H9 (cell line): ENCODE measurements around the gene DEAF1. TPM values are rescaled to one million over a fixed set of nuclear protein-coding genes. Genes with fewer than 3 reads are reported as not detected.

Source experiments
- DNase-seq: peaks from one replicate; pipeline ENCODE4 v3.0.0-alpha.2; 2017
- H2AFZ ChIP-seq: one replicate; pipeline ENCODE4 v1.6.1; 2013; ENCODE audit warnings: mild to moderate bottlenecking, low read length, control low read depth, moderate library complexity
- H2AK5ac ChIP-seq: 2 replicates; pipeline ENCODE4 v1.6.1; 2013; ENCODE audit warnings: low read length, control low read depth, mixed read lengths; ENCODE audit not compliant: insufficient read length
- H2BK120ac ChIP-seq: one replicate; pipeline ENCODE4 v1.6.1; 2013; ENCODE audit warnings: low read depth, mild to moderate bottlenecking, low read length, control low read depth, inconsistent platforms; ENCODE audit not compliant: poor library complexity, severe bottlenecking
- H2BK12ac ChIP-seq: 2 replicates; pipeline ENCODE4 v1.6.1; 2013; ENCODE audit warnings: low read length, control low read depth, mixed read lengths, low read depth; ENCODE audit not compliant: insufficient read length
- H2BK15ac ChIP-seq: 2 replicates; pipeline ENCODE4 v1.6.1; 2013; ENCODE audit warnings: low read depth, low read length, control low read depth
- H2BK20ac ChIP-seq: one replicate; pipeline ENCODE4 v1.6.1; 2013; ENCODE audit warnings: low read depth, mild to moderate bottlenecking, low read length, control low read depth, inconsistent platforms; ENCODE audit not compliant: poor library complexity, severe bottlenecking
- H2BK5ac ChIP-seq: 2 replicates; pipeline ENCODE4 v1.6.1; 2013; ENCODE audit warnings: low read length, control low read depth, mixed read lengths; ENCODE audit not compliant: insufficient read length
- H3K14ac ChIP-seq: 2 replicates; pipeline ENCODE4 v1.6.1; 2013; ENCODE audit warnings: low read length, control low read depth; ENCODE audit not compliant: insufficient read depth
- H3K18ac ChIP-seq: 2 replicates; pipeline ENCODE4 v1.6.1; 2013; ENCODE audit warnings: low read depth, mild to moderate bottlenecking, mixed read lengths, low read length, control low read depth; ENCODE audit not compliant: insufficient read length
- H3K23ac ChIP-seq: 2 replicates; pipeline ENCODE4 v1.6.1; 2013; ENCODE audit warnings: low read length, control low read depth, mixed read lengths, low read depth; ENCODE audit not compliant: insufficient read length
- H3K23me2 ChIP-seq: 2 replicates; pipeline ENCODE4 v1.6.1; 2013; ENCODE audit warnings: low read depth, mild to moderate bottlenecking, mixed read lengths, low read length, control low read depth; ENCODE audit not compliant: insufficient read length, poor library complexity, severe bottlenecking
- H3K27ac ChIP-seq: 2 replicates; pipeline ENCODE4 v1.5.1; 2013; ENCODE audit warnings: low read length, control low read depth, mixed read lengths, low read depth; ENCODE audit not compliant: insufficient read length
- H3K27me3 ChIP-seq: 2 replicates; pipeline ENCODE4 v1.6.1; 2013; ENCODE audit warnings: low read length, control low read depth, inconsistent platforms; ENCODE audit not compliant: insufficient read depth
- H3K4ac ChIP-seq: 2 replicates; pipeline ENCODE4 v1.6.1; 2013; ENCODE audit warnings: low read depth, mild to moderate bottlenecking, control low read depth, inconsistent platforms, low read length, moderate library complexity
- H3K4me1 ChIP-seq: 2 replicates; pipeline ENCODE4 v1.6.1; 2013; ENCODE audit warnings: low read length, control low read depth, inconsistent platforms; ENCODE audit not compliant: insufficient read depth
- H3K4me2 ChIP-seq: 2 replicates; pipeline ENCODE4 v1.6.1; 2013; ENCODE audit warnings: low read length, control low read depth, mixed read lengths; ENCODE audit not compliant: insufficient read length, insufficient read depth
- H3K56ac ChIP-seq: 2 replicates; pipeline ENCODE4 v1.6.1; 2013; ENCODE audit warnings: low read depth, mild to moderate bottlenecking, mixed read lengths, low read length, control low read depth; ENCODE audit not compliant: insufficient read length
- H3K79me1 ChIP-seq: 2 replicates; pipeline ENCODE4 v1.6.1; 2013; ENCODE audit warnings: low read depth, mild to moderate bottlenecking, moderate library complexity, low read length, control low read depth, inconsistent platforms; ENCODE audit not compliant: insufficient read depth, poor library complexity, severe bottlenecking
- H3K79me2 ChIP-seq: 2 replicates; pipeline ENCODE4 v1.6.1; 2013; ENCODE audit warnings: low read length, control low read depth, inconsistent platforms; ENCODE audit not compliant: insufficient read depth
- H3K9ac ChIP-seq: 2 replicates; pipeline ENCODE4 v1.6.1; 2013; ENCODE audit warnings: low read length, control low read depth, mixed read lengths; ENCODE audit not compliant: insufficient read length; ENCODE audit errors: extremely low read depth
- H3K9me3 ChIP-seq: one replicate; pipeline ENCODE4 v1.6.1; 2013; ENCODE audit warnings: low read depth, low read length, inconsistent platforms; ENCODE audit not compliant: control insufficient read depth
- H3T11ph ChIP-seq: one replicate; pipeline ENCODE4 v1.6.1; 2013; ENCODE audit warnings: mild to moderate bottlenecking, low read length, control low read depth, inconsistent platforms
- H4K20me1 ChIP-seq: one replicate; pipeline ENCODE4 v1.6.1; 2013; ENCODE audit not compliant: control insufficient read depth, insufficient read length, insufficient read depth
- H4K5ac ChIP-seq: 2 replicates; pipeline ENCODE4 v1.6.1; 2013; ENCODE audit warnings: low read depth, mild to moderate bottlenecking, mixed read lengths, low read length, control low read depth; ENCODE audit not compliant: insufficient read length
- H4K8ac ChIP-seq: replicated peaks from 2 replicates; pipeline ENCODE4 v1.6.1; 2013; ENCODE audit warnings: low read length, control low read depth, mixed read lengths, low read depth; ENCODE audit not compliant: insufficient read length
- H4K91ac ChIP-seq: 2 replicates; pipeline ENCODE4 v1.6.1; 2013; ENCODE audit warnings: low read depth, mild to moderate bottlenecking, moderate library complexity, mixed read lengths, low read length, control low read depth; ENCODE audit not compliant: insufficient read length
- H3K27ac Mint-ChIP-seq, 3 experiments: 2 replicates in 2 of 3; 3 replicates in 1 of 3; pipeline ENCODE4 v1.8.0; 2020 to 2021; ENCODE audit warnings: mixed read lengths in 3 of 3, mild to moderate bottlenecking in 1 of 3, moderate library complexity in 1 of 3
- H3K27me3 Mint-ChIP-seq: 2 replicates; pipeline ENCODE4 v1.8.0; 2021; ENCODE audit warnings: low read depth, mild to moderate bottlenecking, moderate library complexity, mixed read lengths
- H3K36me3 Mint-ChIP-seq, 3 experiments: 2 replicates in 2 of 3; 3 replicates in 1 of 3; pipeline ENCODE4 v1.8.0; 2020 to 2021; ENCODE audit warnings: low read depth in 3 of 3, mixed read lengths in 3 of 3; ENCODE audit not compliant: insufficient read depth in 1 of 3
- H3K4me1 Mint-ChIP-seq, 2 experiments: 2 replicates each; pipeline ENCODE4 v1.8.0; 2020; ENCODE audit warnings: mixed read lengths in 2 of 2
- H3K4me3 Mint-ChIP-seq, 2 experiments: 2 replicates in 1 of 2; 3 replicates in 1 of 2; pipeline ENCODE4 v1.8.0; 2020 to 2021; ENCODE audit warnings: mild to moderate bottlenecking in 2 of 2, mixed read lengths in 2 of 2, moderate library complexity in 1 of 2
- H3K9me3 Mint-ChIP-seq, 2 experiments: 2 replicates in 1 of 2; 3 replicates in 1 of 2; pipeline ENCODE4 v1.8.0; 2020; ENCODE audit warnings: mild to moderate bottlenecking in 2 of 2, mixed read lengths in 2 of 2, moderate library complexity in 1 of 2
- WGBS: extraction: QIAGEN DNeasy Blood & Tissue Kit; methylation state at CpG from one replicate; pipeline ENCODE4 v1.1.7; 2013; ENCODE audit warnings: missing lambda C conversion rate, low lambda C conversion rate, mixed read lengths; ENCODE audit not compliant: insufficient read length; ENCODE audit errors: extremely low coverage; 5-methylcytosine and 5-hydroxymethylcytosine counted together
- total RNA-seq: library from RNA; stranded (reverse); gene quantifications from 2 replicates; pipeline ENCODE4 v1.2.1, GENCODE V29; 2021
- TF ChIP-seq, protein P1 (sequence below): fragments of 200-600 bp; sonication (generic); conservative IDR thresholded peaks from 3 replicates; pipeline ENCODE4 v1.8.0; 2021; ENCODE audit warnings: antibody characterized with exemption, mild to moderate bottlenecking

The DEAF1 gene
- total RNA-seq, 1 experiment from 2014 or later = 67.3 TPM

DNA sequence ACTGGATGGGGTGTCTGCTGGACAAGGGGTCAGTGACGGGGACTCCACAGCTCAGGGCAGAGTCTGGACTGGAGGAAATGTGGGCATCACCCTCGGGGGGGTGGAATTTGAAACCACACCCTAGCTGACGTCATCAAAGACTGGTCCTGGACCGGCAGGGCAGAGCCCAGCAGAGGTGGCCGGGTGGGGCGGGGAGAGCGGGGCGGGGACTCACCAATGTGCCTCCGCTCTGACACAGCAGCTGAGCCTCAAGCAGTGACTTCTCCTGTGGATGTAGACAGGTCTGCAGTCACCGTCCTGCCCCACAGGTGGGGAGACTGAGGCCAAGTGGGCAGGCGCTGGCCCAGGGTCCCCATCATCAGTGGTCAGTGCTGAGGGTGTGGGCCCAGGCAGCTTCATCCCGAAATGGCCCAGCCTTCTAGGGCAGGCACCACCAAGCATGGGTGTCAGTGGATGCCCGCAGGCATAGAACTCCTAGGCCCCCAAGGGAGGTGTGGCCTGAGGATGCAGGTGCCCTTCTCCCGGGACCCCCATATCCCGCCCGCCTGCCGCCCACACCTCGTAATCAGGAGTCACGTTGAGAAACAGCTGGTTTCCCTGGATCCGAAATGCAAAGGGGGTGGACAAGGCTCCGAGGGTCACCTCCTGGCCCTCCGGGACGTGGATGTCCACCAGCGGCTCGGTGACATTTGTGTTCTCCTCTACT, 70.9 kb downstream of the DEAF1 start:
- Histone ChIP-seq H2BK5ac (no peak overlapping the region), H4K5ac (no peak overlapping the region), H3K56ac (no peak overlapping the region), H3K79me1 (no peaks in the 10 kb centered on the region), H2BK120ac (no peak overlapping the region), H3K79me2 (no peaks in the 10 kb centered on the region), H3K4ac (no peak overlapping the region), H2BK20ac (no peak overlapping the region), H3K27ac (no peak overlapping the region), H3K27me3 (peaks cover 6% of the 10 kb centered on the region; the same call in 1 of the 2 replicates), H4K8ac (no peak overlapping the region), H2AFZ (no peak overlapping the region), H2BK15ac (no peak overlapping the region), H3K9me3 (no peaks in the 10 kb centered on the region), H3K23ac (no peak overlapping the region), H4K20me1 (no peaks in the 10 kb centered on the region), H3K4me2 (no peak overlapping the region), H3K23me2 (no peaks in the 10 kb centered on the region), H4K91ac (no peak overlapping the region), H3K4me1 (no peaks in the 10 kb centered on the region), H3K9ac (no peak overlapping the region), H2AK5ac (no peak overlapping the region), H3K14ac (no peak overlapping the region; the same call in 1 of the 2 replicates), H2BK12ac (no peak overlapping the region), H3T11ph (no peak overlapping the region), H3K18ac (no peak overlapping the region)
- no peaks in the 10 kb centered on the region; a peak in 1 of 5 replicates for H3K9me3 Mint-ChIP-seq
- DNase-seq = no peak
- no CpG with 5 or more reads among the region's 25 CpGs for WGBS
- peaks cover 0 to 3% (median 0%) of the 10 kb centered on the region in 3 experiments; a peak in 3 of 7 replicates for H3K36me3 Mint-ChIP-seq
- TF ChIP-seq, protein P1, sequence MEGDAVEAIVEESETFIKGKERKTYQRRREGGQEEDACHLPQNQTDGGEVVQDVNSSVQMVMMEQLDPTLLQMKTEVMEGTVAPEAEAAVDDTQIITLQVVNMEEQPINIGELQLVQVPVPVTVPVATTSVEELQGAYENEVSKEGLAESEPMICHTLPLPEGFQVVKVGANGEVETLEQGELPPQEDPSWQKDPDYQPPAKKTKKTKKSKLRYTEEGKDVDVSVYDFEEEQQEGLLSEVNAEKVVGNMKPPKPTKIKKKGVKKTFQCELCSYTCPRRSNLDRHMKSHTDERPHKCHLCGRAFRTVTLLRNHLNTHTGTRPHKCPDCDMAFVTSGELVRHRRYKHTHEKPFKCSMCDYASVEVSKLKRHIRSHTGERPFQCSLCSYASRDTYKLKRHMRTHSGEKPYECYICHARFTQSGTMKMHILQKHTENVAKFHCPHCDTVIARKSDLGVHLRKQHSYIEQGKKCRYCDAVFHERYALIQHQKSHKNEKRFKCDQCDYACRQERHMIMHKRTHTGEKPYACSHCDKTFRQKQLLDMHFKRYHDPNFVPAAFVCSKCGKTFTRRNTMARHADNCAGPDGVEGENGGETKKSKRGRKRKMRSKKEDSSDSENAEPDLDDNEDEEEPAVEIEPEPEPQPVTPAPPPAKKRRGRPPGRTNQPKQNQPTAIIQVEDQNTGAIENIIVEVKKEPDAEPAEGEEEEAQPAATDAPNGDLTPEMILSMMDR = no peak
- H3K27ac Mint-ChIP-seq = no peak overlapping the region
- peaks cover 6 to 18% of the 10 kb centered on the region in 2 experiments for H3K4me1 Mint-ChIP-seq
- H3K27me3 Mint-ChIP-seq = peaks cover 27% of the 10 kb centered on the region
- no peak overlapping the region for H3K4me3 Mint-ChIP-seq
